ENCODE data around the gene HOOK1. TPM values are rescaled to one million over a fixed set of nuclear protein-coding genes. Genes with fewer than 3 reads are reported as not detected.

HOOK1 gene
- total RNA-seq, 1 donor from 2014 or later, result 67.6 TPM

DNA sequence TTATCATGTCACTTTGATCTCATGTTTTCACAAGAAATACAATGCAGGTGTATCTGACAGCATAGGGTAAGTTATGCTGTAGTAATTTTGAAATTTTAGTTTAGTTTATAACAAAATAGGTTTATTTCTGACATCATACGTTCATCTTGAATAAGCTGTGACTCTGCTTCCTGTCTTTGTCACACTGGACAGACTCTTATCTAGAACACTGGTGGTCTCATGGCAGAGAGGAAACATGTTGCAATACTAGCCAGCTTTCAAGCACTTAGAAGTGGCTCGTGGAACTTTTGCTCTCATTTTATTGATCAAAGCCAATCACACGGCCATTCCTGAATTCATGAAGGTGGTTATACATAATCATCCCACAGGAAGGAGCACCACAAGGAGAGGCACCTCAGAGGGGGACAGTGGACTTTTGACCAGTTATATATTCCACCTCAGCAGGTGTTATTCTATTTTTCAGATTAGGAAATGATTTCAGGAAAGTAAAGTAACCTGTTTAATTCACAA, 65.3 kb downstream of the HOOK1 start:
- Mint-ChIP-seq H3K27ac (no peak overlapping the region), H3K4me1 (peaks cover 16% of the 10 kb centered on the region), H3K4me3 (no peak overlapping the region), H3K36me3 (peaks cover 27% of the 10 kb centered on the region), H3K9me3 (peaks cover 12% of the 10 kb centered on the region), H3K27me3 (ENCODE audit: low read depth) (no peaks in the 10 kb centered on the region)
- DNase-seq (ENCODE audit: low spot score in 2 of 2, unreplicated experiment in 2 of 2), result no peak
- TF ChIP-seq, protein P1, sequence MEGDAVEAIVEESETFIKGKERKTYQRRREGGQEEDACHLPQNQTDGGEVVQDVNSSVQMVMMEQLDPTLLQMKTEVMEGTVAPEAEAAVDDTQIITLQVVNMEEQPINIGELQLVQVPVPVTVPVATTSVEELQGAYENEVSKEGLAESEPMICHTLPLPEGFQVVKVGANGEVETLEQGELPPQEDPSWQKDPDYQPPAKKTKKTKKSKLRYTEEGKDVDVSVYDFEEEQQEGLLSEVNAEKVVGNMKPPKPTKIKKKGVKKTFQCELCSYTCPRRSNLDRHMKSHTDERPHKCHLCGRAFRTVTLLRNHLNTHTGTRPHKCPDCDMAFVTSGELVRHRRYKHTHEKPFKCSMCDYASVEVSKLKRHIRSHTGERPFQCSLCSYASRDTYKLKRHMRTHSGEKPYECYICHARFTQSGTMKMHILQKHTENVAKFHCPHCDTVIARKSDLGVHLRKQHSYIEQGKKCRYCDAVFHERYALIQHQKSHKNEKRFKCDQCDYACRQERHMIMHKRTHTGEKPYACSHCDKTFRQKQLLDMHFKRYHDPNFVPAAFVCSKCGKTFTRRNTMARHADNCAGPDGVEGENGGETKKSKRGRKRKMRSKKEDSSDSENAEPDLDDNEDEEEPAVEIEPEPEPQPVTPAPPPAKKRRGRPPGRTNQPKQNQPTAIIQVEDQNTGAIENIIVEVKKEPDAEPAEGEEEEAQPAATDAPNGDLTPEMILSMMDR (IDR thresholded peaks at IDR 0.05; ENCODE audit: unreplicated experiment), result no peak

DNA sequence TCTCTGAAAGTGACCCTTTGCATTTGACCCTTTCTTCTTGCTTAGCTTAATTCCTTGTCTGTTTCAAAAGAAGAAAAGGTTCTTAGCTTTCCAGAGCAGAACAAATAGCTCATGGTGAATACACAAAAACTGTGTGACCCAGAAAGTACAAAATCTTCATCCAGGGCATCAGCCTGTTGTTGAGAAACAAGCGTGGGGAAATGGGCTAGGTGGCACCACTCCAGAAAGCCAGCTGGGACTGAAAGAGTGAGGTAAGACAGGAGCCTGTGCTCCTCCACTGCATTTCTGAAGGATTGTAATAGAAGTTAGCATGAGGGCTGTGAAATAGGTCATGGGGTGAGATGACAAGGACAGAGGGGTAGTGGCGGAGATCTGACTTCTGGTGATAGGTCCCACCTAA, 66.0 kb downstream of the HOOK1 start:
- DNase-seq (ENCODE audit: low spot score in 2 of 2, unreplicated experiment in 2 of 2), result no peak
- peaks cover 16% of the 10 kb centered on the region for H3K4me1 Mint-ChIP-seq
- H3K4me3 Mint-ChIP-seq, result no peak overlapping the region
- H3K36me3 Mint-ChIP-seq, result peaks cover 23% of the 10 kb centered on the region
- no peak overlapping the region for H3K27ac Mint-ChIP-seq
- H3K27me3 Mint-ChIP-seq (ENCODE audit: low read depth), result no peaks in the 10 kb centered on the region
- TF ChIP-seq, protein P1 (IDR thresholded peaks at IDR 0.05; ENCODE audit: unreplicated experiment), result no peak
- peaks cover 12% of the 10 kb centered on the region for H3K9me3 Mint-ChIP-seq

DNA sequence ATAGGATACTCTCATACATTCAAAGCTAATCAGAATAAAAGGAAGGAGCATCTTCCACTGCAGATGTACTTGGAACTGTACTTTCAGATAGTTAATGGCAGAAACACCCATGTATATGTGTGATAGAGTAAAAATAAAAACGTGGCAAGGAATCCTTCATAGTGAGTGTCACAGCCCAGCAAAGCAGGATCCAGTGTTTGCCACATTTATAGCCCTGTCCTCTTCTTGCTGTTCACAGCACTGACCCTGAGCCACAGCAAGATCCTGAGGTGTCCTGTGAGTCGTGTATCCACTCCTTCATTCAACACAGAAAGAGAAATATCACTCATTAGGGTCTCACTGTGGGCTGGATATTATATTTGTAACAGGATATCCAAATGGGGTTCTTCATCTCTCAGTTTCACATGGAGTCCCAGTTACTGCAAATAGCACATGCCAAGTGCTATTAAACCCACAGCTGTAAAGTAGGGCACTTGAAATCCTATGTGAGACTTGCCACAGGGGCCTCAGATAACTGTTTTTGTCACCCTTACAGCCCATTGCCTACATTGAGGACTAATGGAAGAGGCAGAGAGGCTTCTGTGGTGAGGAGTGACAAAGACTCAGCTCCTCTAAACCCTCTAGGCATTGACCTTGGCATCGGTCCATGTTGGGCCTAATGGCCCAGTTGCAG, 70.5 kb downstream of the HOOK1 start:
- no peak overlapping the region for H3K27ac Mint-ChIP-seq
- DNase-seq (ENCODE audit: low spot score in 2 of 2, unreplicated experiment in 2 of 2), result no peak
- TF ChIP-seq, protein P1 (IDR thresholded peaks at IDR 0.05; ENCODE audit: unreplicated experiment), result no peak
- H3K4me1 Mint-ChIP-seq, result peaks cover 3% of the 10 kb centered on the region
- no peak overlapping the region for H3K4me3 Mint-ChIP-seq
- H3K36me3 Mint-ChIP-seq, result peaks cover 16% of the 10 kb centered on the region
- H3K27me3 Mint-ChIP-seq (ENCODE audit: low read depth), result peaks cover 1% of the 10 kb centered on the region
- H3K9me3 Mint-ChIP-seq, result peaks cover 26% of the 10 kb centered on the region

DNA sequence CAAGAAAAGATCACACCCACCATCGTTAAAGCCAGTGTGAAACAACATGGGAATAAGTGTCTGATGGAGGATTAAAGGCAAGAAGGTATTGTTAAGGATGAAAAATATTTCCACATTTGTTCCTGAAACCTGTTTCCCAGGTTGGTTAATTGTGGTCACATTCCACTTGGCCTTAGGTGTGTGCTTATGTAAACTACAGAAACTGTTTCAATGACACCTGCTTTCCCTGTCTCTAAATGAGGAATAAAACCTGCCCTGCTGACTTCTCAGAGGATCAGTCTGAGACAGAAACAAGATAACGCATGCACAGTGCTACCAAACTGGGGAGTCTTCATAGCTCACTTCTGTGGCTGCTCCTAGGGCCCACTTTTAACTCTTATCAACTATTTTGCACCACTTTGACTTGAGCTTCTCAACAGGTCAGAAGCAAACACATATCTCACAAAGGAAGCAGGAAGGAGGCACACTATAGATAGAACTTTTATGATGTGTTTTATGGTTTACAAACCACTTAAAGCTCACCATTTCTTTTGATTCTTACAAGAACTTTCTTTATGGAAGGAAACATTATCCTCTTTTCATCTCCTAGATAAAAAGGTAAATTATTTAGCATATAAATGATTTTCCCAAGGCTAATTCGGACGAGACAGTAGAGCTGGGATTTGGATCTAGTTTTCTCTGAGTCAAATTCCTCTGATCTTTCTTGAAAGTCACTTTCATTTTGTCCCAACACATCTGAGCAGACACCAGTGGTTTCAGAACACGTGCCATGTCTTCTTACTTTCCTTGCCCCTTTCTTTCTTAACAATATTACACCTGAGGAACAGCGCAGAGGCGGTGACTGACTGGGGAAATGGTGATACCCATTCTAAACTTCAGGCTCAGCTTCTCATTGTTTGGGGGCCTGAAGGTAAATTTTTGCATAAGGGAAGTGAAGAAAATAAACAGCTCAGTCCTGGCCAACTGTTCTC, 78.4 kb downstream of the HOOK1 start:
- H3K4me1 Mint-ChIP-seq, result peaks cover 6% of the 10 kb centered on the region
- no peak for DNase-seq (ENCODE audit: low spot score in 2 of 2, unreplicated experiment in 2 of 2)
- no peak overlapping the region for H3K27ac Mint-ChIP-seq
- TF ChIP-seq, protein P1 (IDR thresholded peaks at IDR 0.05; ENCODE audit: unreplicated experiment), result no peak
- peaks cover 1% of the 10 kb centered on the region for H3K27me3 Mint-ChIP-seq (ENCODE audit: low read depth)
- H3K4me3 Mint-ChIP-seq, result no peak overlapping the region
- H3K36me3 Mint-ChIP-seq, result peaks cover 7% of the 10 kb centered on the region
- peaks cover 23% of the 10 kb centered on the region for H3K9me3 Mint-ChIP-seq

DNA sequence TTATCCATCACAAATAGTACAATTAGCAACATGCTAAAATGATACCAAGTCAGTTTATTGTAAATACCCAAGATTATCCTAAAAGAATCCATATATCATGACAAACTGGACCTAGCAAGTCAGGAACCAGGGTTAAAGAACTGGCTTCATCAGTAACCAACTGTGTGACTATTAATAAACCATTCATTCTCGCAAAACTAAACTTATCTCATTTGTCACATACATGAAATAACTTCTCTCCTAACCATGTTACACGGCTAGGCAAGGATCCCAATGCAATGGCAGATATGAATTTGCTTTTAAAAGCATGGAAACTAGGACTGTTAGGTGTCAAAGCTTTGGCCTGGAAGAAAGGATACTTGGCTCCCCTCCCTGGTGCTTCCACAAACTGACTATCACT, 82.4 kb downstream of the HOOK1 start:
- Mint-ChIP-seq H3K4me3 (no peak overlapping the region), H3K4me1 (peaks cover 30% of the 10 kb centered on the region), H3K27ac (no peak overlapping the region), H3K36me3 (no peaks in the 10 kb centered on the region), H3K9me3 (no peaks in the 10 kb centered on the region), H3K27me3 (ENCODE audit: low read depth) (no peaks in the 10 kb centered on the region)
- TF ChIP-seq, protein P1 (IDR thresholded peaks at IDR 0.05; ENCODE audit: unreplicated experiment), result no peak
- DNase-seq (ENCODE audit: low spot score in 2 of 2, unreplicated experiment in 2 of 2), result no peak
